Gastroesophageal sphincter (tissue), 3 donors: ENCODE results near the gene IGLL5.

Experiments
- EP300 ChIP-seq: sonication (generic); formaldehyde crosslinking; IDR thresholded peaks from one replicate; pipeline ENCODE4 v1.6.1; 2017; ENCODE audit warnings: antibody characterized with exemption, mild to moderate bottlenecking
- POLR2AphosphoS5 ChIP-seq: sonication (generic); formaldehyde crosslinking; IDR thresholded peaks from one replicate; pipeline ENCODE4 v1.6.1; 2017; ENCODE audit warnings: antibody characterized with exemption
- TF ChIP-seq, protein P1 (sequence below), 4 experiments: fragments of 200-600 bp in 2 of 4; fragments of 450-650 bp in 2 of 4; sonication (generic) in 1 of 4; IDR thresholded peaks; one replicate each; pipeline ENCODE4 v1.5.1; 2017 to 2019; ENCODE audit warnings: antibody characterized with exemption in 4 of 4, mild to moderate bottlenecking in 2 of 4, moderate library complexity in 2 of 4

GRCh38 chr22:22871536-22872278 is 15.9 kb upstream of the IGLL5 start:
- TF ChIP-seq POLR2AphosphoS5, result no peak
- TF ChIP-seq, protein P1, sequence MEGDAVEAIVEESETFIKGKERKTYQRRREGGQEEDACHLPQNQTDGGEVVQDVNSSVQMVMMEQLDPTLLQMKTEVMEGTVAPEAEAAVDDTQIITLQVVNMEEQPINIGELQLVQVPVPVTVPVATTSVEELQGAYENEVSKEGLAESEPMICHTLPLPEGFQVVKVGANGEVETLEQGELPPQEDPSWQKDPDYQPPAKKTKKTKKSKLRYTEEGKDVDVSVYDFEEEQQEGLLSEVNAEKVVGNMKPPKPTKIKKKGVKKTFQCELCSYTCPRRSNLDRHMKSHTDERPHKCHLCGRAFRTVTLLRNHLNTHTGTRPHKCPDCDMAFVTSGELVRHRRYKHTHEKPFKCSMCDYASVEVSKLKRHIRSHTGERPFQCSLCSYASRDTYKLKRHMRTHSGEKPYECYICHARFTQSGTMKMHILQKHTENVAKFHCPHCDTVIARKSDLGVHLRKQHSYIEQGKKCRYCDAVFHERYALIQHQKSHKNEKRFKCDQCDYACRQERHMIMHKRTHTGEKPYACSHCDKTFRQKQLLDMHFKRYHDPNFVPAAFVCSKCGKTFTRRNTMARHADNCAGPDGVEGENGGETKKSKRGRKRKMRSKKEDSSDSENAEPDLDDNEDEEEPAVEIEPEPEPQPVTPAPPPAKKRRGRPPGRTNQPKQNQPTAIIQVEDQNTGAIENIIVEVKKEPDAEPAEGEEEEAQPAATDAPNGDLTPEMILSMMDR (IDR thresholded peaks at IDR 0.05), result no peak
- TF ChIP-seq EP300, result no peak
